Type B pancreatic cell (in vitro differentiated cells): ENCODE results near the gene PGBD1. TPM values are rescaled to one million over a fixed set of nuclear protein-coding genes. Genes with fewer than 3 reads are reported as not detected.

Experiments used
- DNase-seq: peaks from one replicate; pipeline ENCODE4 v3.0.0; 2021; ENCODE audit warnings: mixed read lengths; ENCODE audit not compliant: unreplicated experiment; ENCODE audit errors: extremely low spot score
- H3K27ac Mint-ChIP-seq: 2 replicates; pipeline ENCODE4 v1.8.0; 2021; ENCODE audit warnings: mild to moderate bottlenecking, mixed read lengths
- H3K27me3 Mint-ChIP-seq: 2 replicates; pipeline ENCODE4 v1.8.0; 2021; ENCODE audit warnings: mixed read lengths
- H3K36me3 Mint-ChIP-seq: 2 replicates; pipeline ENCODE4 v1.8.0; 2021; ENCODE audit warnings: mixed read lengths
- H3K4me1 Mint-ChIP-seq: one replicate; pipeline ENCODE4 v1.8.0; 2021; ENCODE audit warnings: mixed read lengths; ENCODE audit not compliant: unreplicated experiment
- H3K4me3 Mint-ChIP-seq: 2 replicates; pipeline ENCODE4 v1.8.0; 2021; ENCODE audit warnings: mild to moderate bottlenecking, mixed read lengths
- H3K9me3 Mint-ChIP-seq: 2 replicates; pipeline ENCODE4 v1.8.0; 2021; ENCODE audit warnings: mixed read lengths
- total RNA-seq: library from RNA; stranded (reverse); gene quantifications from 2 replicates; pipeline ENCODE4 v1.2.1, GENCODE V29; 2021; ENCODE audit warnings: low replicate concordance
- TF ChIP-seq, protein P1 (sequence below): fragments of 200-600 bp; sonication (generic); conservative IDR thresholded peaks from 2 replicates; pipeline ENCODE4 v1.5.0; 2021; ENCODE audit warnings: antibody characterized with exemption, mild to moderate bottlenecking

PGBD1 gene
- total RNA-seq, 1 donor from 2014 or later, result 7.9 TPM

DNA sequence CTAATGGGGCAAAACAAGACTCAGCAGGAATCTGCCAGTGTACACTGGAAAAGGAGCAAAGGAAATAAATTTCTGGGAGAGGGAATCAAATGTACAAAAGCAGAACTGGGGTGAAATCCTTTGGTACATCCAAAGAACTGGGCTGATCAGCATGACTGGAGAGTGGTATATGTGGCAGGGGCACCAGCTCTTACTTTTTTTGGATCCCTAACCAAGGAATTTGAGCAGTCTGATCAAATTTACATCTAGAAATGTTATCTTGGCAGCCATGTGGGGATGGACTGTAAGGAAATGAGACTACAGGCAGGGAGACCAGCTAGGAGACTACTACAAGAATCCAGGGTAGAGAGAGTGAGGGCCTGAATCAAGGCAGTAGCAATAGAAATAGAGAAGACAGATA, 55.7 kb downstream of the PGBD1 start:
- Mint-ChIP-seq H3K4me3 (no peak overlapping the region), H3K27me3 (no peaks in the 10 kb centered on the region)
- TF ChIP-seq, protein P1, sequence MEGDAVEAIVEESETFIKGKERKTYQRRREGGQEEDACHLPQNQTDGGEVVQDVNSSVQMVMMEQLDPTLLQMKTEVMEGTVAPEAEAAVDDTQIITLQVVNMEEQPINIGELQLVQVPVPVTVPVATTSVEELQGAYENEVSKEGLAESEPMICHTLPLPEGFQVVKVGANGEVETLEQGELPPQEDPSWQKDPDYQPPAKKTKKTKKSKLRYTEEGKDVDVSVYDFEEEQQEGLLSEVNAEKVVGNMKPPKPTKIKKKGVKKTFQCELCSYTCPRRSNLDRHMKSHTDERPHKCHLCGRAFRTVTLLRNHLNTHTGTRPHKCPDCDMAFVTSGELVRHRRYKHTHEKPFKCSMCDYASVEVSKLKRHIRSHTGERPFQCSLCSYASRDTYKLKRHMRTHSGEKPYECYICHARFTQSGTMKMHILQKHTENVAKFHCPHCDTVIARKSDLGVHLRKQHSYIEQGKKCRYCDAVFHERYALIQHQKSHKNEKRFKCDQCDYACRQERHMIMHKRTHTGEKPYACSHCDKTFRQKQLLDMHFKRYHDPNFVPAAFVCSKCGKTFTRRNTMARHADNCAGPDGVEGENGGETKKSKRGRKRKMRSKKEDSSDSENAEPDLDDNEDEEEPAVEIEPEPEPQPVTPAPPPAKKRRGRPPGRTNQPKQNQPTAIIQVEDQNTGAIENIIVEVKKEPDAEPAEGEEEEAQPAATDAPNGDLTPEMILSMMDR, result no peak

DNA sequence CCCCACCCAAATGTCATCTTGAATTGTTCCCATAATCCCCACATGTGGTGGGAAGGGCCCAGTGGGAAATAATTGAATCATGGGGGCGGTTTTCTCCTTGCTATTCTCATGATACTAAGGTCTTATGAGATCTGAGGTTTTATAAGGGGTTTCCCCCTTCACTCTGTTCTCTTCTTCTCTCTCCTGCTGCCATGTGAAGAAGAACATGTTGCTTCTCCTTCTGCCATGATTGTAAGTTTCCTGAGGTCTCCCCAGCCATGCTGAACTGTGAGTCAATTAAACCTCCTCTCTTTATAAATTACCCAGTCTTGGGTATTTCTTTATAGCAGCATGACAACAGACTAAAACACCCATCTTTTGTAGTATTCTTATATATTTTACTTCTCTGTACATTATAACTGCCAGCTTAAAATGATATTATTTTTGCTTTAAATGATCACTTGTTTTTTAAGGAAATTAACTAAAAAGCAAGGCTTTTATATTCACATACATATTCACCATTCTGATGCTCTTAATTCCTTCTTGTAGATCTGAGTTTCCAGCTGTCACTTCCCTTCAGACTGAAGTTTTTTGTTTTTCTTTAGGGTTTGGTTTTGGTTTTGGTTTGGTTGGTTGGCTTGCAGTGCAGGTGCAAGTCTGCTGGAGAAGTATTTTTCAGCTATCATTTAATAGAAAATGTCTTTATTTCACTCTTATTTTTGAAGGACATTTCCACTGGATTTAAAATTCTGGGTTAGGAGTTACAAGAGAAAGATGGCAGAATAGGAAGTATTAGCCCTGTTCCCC, 59.1 kb downstream of the PGBD1 start:
- Mint-ChIP-seq H3K27me3 (peaks cover 13% of the 10 kb centered on the region), H3K27ac (no peak overlapping the region), H3K36me3 (no peaks in the 10 kb centered on the region), H3K9me3 (no peaks in the 10 kb centered on the region), H3K4me1 (no peaks in the 10 kb centered on the region), H3K4me3 (no peak overlapping the region)
- no peak for DNase-seq
- TF ChIP-seq, protein P1, result no peak

More for the DNA sequence above, 55.7 kb downstream of the PGBD1 start:
- H3K36me3 Mint-ChIP-seq, result peaks cover 5% of the 10 kb centered on the region
- H3K27ac Mint-ChIP-seq, result no peak overlapping the region
- DNase-seq, result no peak
- no peaks in the 10 kb centered on the region for H3K9me3 Mint-ChIP-seq
- peaks cover 5% of the 10 kb centered on the region for H3K4me1 Mint-ChIP-seq

DNA sequence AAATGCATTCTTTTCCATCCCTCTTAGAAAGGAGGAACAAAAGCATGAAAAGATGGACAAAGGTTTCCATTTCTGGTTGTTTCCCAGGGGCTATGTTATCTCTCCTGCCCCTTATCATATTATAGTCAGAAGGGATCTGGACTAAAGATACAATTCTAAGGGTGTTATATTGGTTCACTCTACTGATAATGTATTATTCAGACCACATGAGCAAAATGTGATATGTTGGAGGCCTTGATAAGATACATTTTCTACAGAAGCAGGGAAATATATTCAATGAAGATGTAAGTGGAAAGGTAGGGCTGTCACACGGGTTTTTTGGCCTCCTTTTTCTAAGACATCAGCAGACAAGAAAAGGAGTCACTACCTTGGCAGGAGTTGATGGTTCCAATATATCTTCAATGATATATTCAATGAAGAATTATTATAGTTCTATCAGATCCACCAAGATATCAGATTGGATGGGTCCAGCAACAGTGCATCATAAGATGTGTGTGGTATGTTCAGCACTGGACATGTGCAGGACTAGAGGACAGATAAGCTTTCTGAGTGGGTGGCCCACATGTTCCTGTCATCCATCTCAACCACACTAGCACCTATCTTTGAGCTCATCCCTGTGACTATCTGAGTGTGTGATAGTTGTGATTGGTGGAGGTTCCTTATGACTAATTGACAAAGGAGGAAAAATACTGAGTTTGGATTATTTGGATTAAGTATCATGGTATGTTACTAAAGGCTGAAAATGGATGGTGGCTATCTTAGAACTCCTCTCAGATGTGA, 62.7 kb downstream of the PGBD1 start:
- Mint-ChIP-seq H3K27me3 (peaks cover 42% of the 10 kb centered on the region), H3K27ac (no peak overlapping the region), H3K36me3 (no peaks in the 10 kb centered on the region), H3K4me1 (no peaks in the 10 kb centered on the region), H3K4me3 (no peak overlapping the region), H3K9me3 (no peaks in the 10 kb centered on the region)
- DNase-seq, result no peak
- TF ChIP-seq, protein P1, result no peak

DNA sequence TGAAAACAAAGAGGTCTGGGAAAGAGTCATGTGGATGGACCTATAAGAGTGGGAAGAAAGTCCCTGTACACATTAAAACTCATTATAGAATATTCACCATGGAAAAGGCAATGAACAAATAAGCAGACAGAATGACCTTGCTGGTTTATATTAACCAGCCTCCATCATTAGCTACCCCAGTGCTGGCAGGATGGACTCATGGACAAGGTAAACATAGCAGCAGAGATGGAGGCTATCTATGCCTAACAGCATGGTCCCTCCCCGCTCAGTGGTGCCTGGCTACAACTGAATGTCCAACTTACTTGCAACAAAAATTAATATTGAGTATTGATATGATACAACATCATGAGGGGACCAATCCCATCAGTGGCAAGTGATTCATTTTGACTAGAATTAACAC, 63.8 kb downstream of the PGBD1 start:
- no peak overlapping the region for H3K4me3 Mint-ChIP-seq
- peaks cover 8% of the 10 kb centered on the region for H3K4me1 Mint-ChIP-seq
- no peaks in the 10 kb centered on the region for H3K9me3 Mint-ChIP-seq
- no peaks in the 10 kb centered on the region for H3K36me3 Mint-ChIP-seq
- peaks cover 42% of the 10 kb centered on the region for H3K27me3 Mint-ChIP-seq
- DNase-seq, result no peak
- H3K27ac Mint-ChIP-seq, result no peak overlapping the region
- TF ChIP-seq, protein P1, result no peak

DNA sequence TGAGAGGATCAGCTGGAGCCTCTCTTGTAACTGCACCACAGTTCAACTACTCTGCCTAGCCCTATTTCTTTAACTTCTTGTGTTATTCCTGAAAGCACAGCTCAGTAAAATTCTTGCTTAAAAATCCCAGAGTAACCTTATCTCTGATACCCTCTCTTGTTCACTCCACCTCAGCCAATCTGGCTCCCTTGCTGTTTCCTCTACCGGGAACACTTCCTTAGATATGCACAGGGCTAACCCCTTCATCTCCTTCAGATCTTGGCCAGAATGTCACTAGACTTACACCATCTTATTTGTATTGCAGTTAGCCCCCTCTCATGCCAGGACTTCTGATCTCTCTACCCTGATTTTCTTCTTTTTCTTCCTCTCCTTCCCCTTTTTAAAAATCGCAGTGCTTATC, 65.7 kb downstream of the PGBD1 start:
- TF ChIP-seq, protein P1, result no peak
- peaks cover 2% of the 10 kb centered on the region for H3K36me3 Mint-ChIP-seq

More for the DNA sequence above, 65.7 kb downstream of the PGBD1 start:
- no peak overlapping the region for H3K27ac Mint-ChIP-seq
- H3K4me3 Mint-ChIP-seq, result no peak overlapping the region
- peaks cover 24% of the 10 kb centered on the region for H3K4me1 Mint-ChIP-seq
- DNase-seq, result no peak
- H3K9me3 Mint-ChIP-seq, result no peaks in the 10 kb centered on the region
- H3K27me3 Mint-ChIP-seq, result peaks cover 42% of the 10 kb centered on the region
